Fibroblast of skin of left biceps (primary cell): Measurements from ENCODE around the gene TNFRSF9.

Experiments
- DNase-seq, 2 experiments: peaks; one replicate each; pipeline ENCODE4 v3.0.0-alpha.2; 2013; ENCODE audit warnings: low read depth in 2 of 2

Gene TNFRSF9

GRCh38 chr1:7873801-7874795, 66.5 kb downstream of the TNFRSF9 start:
- no peak for DNase-seq

DNA sequence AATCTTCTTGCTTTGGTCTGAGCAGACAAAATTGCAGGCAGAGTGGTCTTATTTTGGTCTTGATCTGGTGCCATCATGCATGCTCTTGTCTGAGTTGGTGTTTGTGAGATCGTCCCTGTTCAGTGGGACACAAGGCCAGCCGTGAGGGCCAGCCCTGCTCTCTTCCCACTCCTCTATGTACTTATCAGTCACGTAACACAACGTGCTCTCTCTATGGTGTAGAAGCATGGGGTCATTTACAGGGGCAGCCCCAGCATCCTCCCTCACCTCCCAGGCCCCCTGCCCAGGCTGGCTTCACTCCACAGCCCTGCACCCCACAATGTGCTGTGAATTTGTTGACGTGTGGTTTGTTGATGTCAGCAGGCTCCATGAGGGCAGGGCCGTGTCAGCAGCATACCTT, 69.5 kb downstream of the TNFRSF9 start:
- no peak for DNase-seq

GRCh38 chr1:7869136-7869920, 71.3 kb downstream of the TNFRSF9 start:
- DNase-seq: no peak

- DNase-seq: no peak
Measured at GRCh38 chr1:7868070-7868780, 72.4 kb downstream of the TNFRSF9 start.

- DNase-seq: no peak
Measured at GRCh38 chr1:7865978-7866377, 74.7 kb downstream of the TNFRSF9 start.
